Measurements from ENCODE around the gene ALG12. TPM values are rescaled to one million over a fixed set of nuclear protein-coding genes. Genes with fewer than 3 reads are reported as not detected.

Gene ALG12
- total and polyA plus RNA-seq, 2 of the 13 experiments (the other 11 are each of a cell fraction or from before 2014, with no cell fraction given) = 7.8 to 15.8 TPM

DNA sequence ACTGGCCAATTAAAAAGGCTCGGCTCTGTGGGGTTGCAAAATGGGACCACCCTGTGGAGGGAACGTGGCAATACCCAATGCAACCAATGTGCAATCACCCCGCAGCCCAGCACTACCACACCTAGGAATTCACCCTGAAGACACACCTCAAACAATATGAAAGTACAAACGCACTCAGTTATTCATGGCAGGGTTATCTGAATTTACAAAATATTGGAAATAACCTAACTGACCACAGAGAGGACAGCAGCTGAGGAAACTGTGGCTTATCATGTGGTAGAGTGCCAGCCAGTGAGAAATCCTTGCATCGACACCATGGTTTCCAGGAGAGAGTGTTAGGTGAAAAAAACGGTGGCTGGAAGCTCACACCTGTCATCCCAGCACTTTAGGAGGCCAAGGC lies 18.7 kb downstream of the ALG12 start:
- Histone ChIP-seq H2AFZ (ENCODE audit: low read length) (no peak overlapping the region), H3K4me1 (ENCODE audit: insufficient read depth, low read length) (no peaks in the 10 kb centered on the region), H3K27ac (ENCODE audit: extremely low read length, insufficient read depth, low read length) (no peak overlapping the region), H4K20me1 (ENCODE audit: insufficient read depth, low read length) (peaks cover 3% of the 10 kb centered on the region; the same call in 1 of the 2 replicates), H3K9ac (ENCODE audit: insufficient read depth, low read depth, low read length) (no peak overlapping the region), H3K79me2 (ENCODE audit: insufficient read depth, low read length) (no peaks in the 10 kb centered on the region), H3K9me3 (ENCODE audit: low read length) (no peaks in the 10 kb centered on the region), H3K4me2 (ENCODE audit: low read depth, low read length) (no peak overlapping the region), H3K4me3 (replicated peaks in 1 of 3; ENCODE audit: insufficient read depth in 1 of 3, low read depth in 2 of 3, low read length in 3 of 3) (no peak overlapping the region), H3K27me3 (ENCODE audit: control insufficient read depth in 1 of 2, insufficient read depth in 2 of 2, low read length in 2 of 2) (no peaks in the 10 kb centered on the region), H3K36me3 (replicated peaks in 1 of 2; ENCODE audit: control insufficient read depth in 1 of 2, insufficient read depth in 2 of 2, low read length in 2 of 2) (peaks cover 1 to 19% of the 10 kb centered on the region in 2 experiments; a peak in 3 of 5 replicates)
- WGBS (ENCODE audit: low lambda C conversion rate) = 97% methylated on average over 6 of the region's 6 CpGs
- BruUV-seq (replicated peaks) = no TSS peak
- CTCF ChIA-PET (ENCODE audit: low intra/inter-chr PET ratio, low total read pairs) = no interaction called here
- FAIRE-seq = no peak
- no peak for ATAC-seq
- intact Hi-C loops (cut with micrococcal nuclease; ENCODE audit: unreplicated experiment) (no loop called here), in situ Hi-C loops (cut with HindIII; ENCODE audit: extremely low pct_ligation_motif_present, low pct_unique_long_range_greater_than_20kb) (no loop called here)
- TF ChIP-seq NR2F6 (IDR thresholded peaks at IDR 0.05) = no peak
- no peak for TF ChIP-seq NR2F6 (CRISPR knock-in tag; IDR thresholded peaks at IDR 0.05)
- TF ChIP-seq ELF4 (CRISPR knock-in tag; IDR thresholded peaks at IDR 0.05; ENCODE audit: borderline replicate concordance) = no peak
- no peak for TF ChIP-seq BRD4 (CRISPR knock-in tag; IDR thresholded peaks at IDR 0.05)
- no peak for TF ChIP-seq POLR2AphosphoS5 (IDR thresholded peaks at IDR 0.05; ENCODE audit: low read depth, low read length)
- TF ChIP-seq ZKSCAN1 (IDR thresholded peaks at IDR 0.05; ENCODE audit: low read length) = no peak
- TF ChIP-seq ZNF782 (CRISPR knock-in tag; IDR thresholded peaks at IDR 0.05; ENCODE audit: borderline replicate concordance) = no peak
- TF ChIP-seq, protein P1, sequence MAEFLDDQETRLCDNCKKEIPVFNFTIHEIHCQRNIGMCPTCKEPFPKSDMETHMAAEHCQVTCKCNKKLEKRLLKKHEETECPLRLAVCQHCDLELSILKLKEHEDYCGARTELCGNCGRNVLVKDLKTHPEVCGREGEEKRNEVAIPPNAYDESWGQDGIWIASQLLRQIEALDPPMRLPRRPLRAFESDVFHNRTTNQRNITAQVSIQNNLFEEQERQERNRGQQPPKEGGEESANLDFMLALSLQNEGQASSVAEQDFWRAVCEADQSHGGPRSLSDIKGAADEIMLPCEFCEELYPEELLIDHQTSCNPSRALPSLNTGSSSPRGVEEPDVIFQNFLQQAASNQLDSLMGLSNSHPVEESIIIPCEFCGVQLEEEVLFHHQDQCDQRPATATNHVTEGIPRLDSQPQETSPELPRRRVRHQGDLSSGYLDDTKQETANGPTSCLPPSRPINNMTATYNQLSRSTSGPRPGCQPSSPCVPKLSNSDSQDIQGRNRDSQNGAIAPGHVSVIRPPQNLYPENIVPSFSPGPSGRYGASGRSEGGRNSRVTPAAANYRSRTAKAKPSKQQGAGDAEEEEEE (CRISPR knock-in tag; IDR thresholded peaks at IDR 0.05; ENCODE audit: borderline replicate concordance) = no peak
- TF ChIP-seq NFATC3 (CRISPR knock-in tag; IDR thresholded peaks at IDR 0.05) = no peak
- no peak for TF ChIP-seq SP2 (CRISPR knock-in tag; IDR thresholded peaks at IDR 0.05)
- TF ChIP-seq, protein P2, sequence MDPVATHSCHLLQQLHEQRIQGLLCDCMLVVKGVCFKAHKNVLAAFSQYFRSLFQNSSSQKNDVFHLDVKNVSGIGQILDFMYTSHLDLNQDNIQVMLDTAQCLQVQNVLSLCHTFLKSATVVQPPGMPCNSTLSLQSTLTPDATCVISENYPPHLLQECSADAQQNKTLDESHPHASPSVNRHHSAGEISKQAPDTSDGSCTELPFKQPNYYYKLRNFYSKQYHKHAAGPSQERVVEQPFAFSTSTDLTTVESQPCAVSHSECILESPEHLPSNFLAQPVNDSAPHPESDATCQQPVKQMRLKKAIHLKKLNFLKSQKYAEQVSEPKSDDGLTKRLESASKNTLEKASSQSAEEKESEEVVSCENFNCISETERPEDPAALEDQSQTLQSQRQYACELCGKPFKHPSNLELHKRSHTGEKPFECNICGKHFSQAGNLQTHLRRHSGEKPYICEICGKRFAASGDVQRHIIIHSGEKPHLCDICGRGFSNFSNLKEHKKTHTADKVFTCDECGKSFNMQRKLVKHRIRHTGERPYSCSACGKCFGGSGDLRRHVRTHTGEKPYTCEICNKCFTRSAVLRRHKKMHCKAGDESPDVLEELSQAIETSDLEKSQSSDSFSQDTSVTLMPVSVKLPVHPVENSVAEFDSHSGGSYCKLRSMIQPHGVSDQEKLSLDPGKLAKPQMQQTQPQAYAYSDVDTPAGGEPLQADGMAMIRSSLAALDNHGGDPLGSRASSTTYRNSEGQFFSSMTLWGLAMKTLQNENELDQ (CRISPR knock-in tag; IDR thresholded peaks at IDR 0.05; ENCODE audit: borderline replicate concordance) = no peak
- no peak for TF ChIP-seq ZNF557 (CRISPR knock-in tag; IDR thresholded peaks at IDR 0.05)
- TF ChIP-seq, protein P3, sequence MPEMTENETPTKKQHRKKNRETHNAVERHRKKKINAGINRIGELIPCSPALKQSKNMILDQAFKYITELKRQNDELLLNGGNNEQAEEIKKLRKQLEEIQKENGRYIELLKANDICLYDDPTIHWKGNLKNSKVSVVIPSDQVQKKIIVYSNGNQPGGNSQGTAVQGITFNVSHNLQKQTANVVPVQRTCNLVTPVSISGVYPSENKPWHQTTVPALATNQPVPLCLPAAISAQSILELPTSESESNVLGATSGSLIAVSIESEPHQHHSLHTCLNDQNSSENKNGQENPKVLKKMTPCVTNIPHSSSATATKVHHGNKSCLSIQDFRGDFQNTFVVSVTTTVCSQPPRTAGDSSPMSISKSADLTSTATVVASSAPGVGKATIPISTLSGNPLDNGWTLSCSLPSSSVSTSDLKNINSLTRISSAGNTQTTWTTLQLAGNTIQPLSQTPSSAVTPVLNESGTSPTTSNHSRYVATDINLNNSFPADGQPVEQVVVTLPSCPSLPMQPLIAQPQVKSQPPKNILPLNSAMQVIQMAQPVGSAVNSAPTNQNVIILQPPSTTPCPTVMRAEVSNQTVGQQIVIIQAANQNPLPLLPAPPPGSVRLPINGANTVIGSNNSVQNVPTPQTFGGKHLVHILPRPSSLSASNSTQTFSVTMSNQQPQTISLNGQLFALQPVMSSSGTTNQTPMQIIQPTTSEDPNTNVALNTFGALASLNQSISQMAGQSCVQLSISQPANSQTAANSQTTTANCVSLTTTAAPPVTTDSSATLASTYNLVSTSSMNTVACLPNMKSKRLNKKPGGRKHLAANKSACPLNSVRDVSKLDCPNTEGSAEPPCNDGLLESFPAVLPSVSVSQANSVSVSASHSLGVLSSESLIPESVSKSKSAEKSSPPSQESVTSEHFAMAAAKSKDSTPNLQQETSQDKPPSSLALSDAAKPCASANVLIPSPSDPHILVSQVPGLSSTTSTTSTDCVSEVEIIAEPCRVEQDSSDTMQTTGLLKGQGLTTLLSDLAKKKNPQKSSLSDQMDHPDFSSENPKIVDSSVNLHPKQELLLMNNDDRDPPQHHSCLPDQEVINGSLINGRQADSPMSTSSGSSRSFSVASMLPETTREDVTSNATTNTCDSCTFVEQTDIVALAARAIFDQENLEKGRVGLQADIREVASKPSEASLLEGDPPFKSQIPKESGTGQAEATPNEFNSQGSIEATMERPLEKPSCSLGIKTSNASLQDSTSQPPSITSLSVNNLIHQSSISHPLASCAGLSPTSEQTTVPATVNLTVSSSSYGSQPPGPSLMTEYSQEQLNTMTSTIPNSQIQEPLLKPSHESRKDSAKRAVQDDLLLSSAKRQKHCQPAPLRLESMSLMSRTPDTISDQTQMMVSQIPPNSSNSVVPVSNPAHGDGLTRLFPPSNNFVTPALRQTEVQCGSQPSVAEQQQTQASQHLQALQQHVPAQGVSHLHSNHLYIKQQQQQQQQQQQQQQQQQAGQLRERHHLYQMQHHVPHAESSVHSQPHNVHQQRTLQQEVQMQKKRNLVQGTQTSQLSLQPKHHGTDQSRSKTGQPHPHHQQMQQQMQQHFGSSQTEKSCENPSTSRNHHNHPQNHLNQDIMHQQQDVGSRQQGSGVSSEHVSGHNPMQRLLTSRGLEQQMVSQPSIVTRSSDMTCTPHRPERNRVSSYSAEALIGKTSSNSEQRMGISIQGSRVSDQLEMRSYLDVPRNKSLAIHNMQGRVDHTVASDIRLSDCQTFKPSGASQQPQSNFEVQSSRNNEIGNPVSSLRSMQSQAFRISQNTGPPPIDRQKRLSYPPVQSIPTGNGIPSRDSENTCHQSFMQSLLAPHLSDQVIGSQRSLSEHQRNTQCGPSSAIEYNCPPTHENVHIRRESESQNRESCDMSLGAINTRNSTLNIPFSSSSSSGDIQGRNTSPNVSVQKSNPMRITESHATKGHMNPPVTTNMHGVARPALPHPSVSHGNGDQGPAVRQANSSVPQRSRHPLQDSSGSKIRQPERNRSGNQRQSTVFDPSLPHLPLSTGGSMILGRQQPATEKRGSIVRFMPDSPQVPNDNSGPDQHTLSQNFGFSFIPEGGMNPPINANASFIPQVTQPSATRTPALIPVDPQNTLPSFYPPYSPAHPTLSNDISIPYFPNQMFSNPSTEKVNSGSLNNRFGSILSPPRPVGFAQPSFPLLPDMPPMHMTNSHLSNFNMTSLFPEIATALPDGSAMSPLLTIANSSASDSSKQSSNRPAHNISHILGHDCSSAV (CRISPR knock-in tag; IDR thresholded peaks at IDR 0.05; ENCODE audit: borderline replicate concordance) = no peak
- POLR2A ChIA-PET = no interaction called here
- DNase-seq (ENCODE audit: low spot score) = no peak
